GM12878 (cell line): ENCODE measurements around the gene KLF12.

Experiments
- CTCF ChIP-seq, 3 experiments: IDR thresholded peaks in 2 of 3; conservative IDR thresholded peaks in 1 of 3; 2 replicates each; pipeline ENCODE4 v1.5.1; 2011; ENCODE audit warnings: low read depth in 3 of 3, low read length in 3 of 3, mild to moderate bottlenecking in 3 of 3, control low read depth in 2 of 3, moderate library complexity in 2 of 3, inconsistent platforms in 1 of 3, mixed read lengths in 1 of 3; ENCODE audit not compliant: control insufficient read depth in 2 of 3, insufficient read depth in 1 of 3; ENCODE audit errors: extremely low read depth in 1 of 3
- E2F4 ChIP-seq: IDR thresholded peaks from 2 replicates; pipeline ENCODE4 v1.6.1; 2012; ENCODE audit warnings: low read depth, low read length, improper control_type of control experiment
- IRF4 ChIP-seq: IDR thresholded peaks from 2 replicates; pipeline ENCODE4 v1.6.1; 2011; ENCODE audit warnings: low read depth, low read length
- PBX3 ChIP-seq: IDR thresholded peaks from 2 replicates; pipeline ENCODE4 v1.6.1; 2011; ENCODE audit warnings: mild to moderate bottlenecking, low read depth, low read length, moderate library complexity; ENCODE audit not compliant: insufficient replicate concordance
- POLR2AphosphoS5 ChIP-seq: IDR thresholded peaks from 2 replicates; pipeline ENCODE4 v1.6.1; 2011; ENCODE audit warnings: mild to moderate bottlenecking, low read length, inconsistent platforms

GRCh38 chr13:74145249-74145975, 11.2 kb upstream of the KLF12 start:
- no peak for TF ChIP-seq PBX3
- no peak for TF ChIP-seq POLR2AphosphoS5
- no peak for TF ChIP-seq IRF4
- no peak for TF ChIP-seq CTCF (IDR thresholded peaks at IDR 0.05 in 2 of 3, conservative IDR thresholded peaks at IDR 0.05 in 1 of 3; ENCODE audit: control insufficient read depth in 2 of 3, extremely low read depth in 1 of 3, insufficient read depth in 1 of 3, low read depth in 3 of 3, low read length in 3 of 3)
- TF ChIP-seq E2F4, result no peak
